ENCODE data around the gene PPP2R2D. TPM values are rescaled to one million over a fixed set of nuclear protein-coding genes. Genes with fewer than 3 reads are reported as not detected.

PPP2R2D gene
- 10 to 100 TPM; 48.1 to 49.6 TPM for total RNA-seq
- 10 to 100 TPM; 22.7 to 38.3 (median 26.9) TPM for polyA plus RNA-seq
- total RNA-seq, result 59.2 to 78.2 (median 64.2) reads per million in 6 experiments

DNA sequence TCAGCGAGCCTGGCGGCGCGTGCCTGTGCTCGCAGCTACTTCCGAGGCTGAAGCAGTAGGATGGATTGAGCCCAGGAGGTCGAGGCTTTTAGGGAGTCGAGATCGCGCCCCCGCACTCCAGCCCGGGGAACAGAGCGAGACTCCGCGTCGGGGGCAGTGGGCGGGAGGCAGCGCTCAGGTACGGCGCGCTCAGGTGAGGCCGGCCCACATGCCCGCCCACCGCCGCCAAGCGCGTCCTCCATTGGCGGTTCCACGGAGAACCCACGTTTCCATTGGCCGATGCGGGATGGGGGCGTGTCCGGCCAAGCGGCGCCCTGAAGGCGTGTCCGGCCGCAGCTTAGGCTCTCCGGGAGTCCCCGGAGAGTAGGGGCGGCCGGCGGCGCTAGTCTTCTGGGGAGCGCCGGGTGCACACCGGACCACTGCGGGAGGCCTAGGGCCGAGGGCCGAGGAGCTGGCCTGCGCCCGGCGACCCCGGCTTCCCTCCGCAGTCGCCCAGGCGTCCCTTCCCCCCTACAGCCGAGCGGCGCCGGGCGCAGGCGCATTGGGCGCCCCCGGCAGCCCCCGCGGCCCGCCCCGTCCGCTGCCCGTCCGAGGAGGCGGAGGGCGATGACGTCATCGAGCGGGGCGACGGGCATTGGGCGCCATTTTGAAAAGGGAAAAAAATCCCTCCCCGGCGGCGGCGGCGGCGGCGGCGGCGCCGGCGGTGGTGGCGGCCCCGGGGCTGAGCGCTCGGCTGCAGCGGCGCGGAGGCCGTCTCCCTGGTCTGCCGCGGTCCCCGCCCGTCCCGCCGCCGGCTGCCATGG lies at the start of gene PPP2R2D:
TSS of gene PPP2R2D (plus strand) at position 659 of the 803 bp plus-strand sequence. CDS start at position 800, 141 bp downstream.
- H3K27ac Mint-ChIP-seq, result peak within 1 kb of the TSS; percentile 92 to 94 (median 93)
- H3K27me3 Mint-ChIP-seq, result peaks cover 0 to 10% (median 2%) of the 10 kb centered on the region in 5 donors
- no peaks in the 10 kb centered on the region for H3K36me3 Mint-ChIP-seq
- H3K9me3 Mint-ChIP-seq, result no peaks in the 10 kb centered on the region
- peak; percentile 83 to 85 for ATAC-seq
- POLR2A ChIA-PET, result interaction anchor here (0.8 to 3.4 kb wide), 7 partner anchors 11 to 122 kb away, joined by 3 to 26 read pairs (median 4); partner anchors contain the start of gene BNIP3
- peak within 1 kb of the TSS; percentile 84 to 93 (median 88) for H3K4me3 Mint-ChIP-seq
- peak; percentile 93 to 99 (median 96) for DNase-seq
- peaks cover 22 to 71% (median 63%) of the 10 kb centered on the region in 4 donors for H3K4me1 Mint-ChIP-seq

DNA sequence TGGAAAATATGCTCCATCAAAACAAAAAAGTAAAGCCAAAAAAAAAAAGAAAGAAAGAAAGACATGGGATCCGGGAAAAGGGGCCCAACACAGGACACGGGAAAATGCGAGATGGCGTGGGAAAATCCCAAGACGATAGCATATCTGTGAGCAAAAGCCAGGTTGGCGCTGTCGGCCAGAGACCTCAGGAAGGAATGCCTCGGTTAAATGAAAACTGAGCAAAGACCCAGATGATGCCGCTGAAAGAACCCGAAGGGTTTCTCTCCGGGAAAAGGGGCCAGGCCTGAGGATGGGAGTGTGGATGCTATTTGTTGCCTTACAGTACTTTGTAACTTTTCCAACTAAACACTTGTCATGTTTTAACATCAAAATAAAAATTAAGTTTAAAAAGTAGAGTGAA lies 49.5 kb upstream of the PPP2R2D start:
- POLR2A ChIA-PET, result no interaction called here
- Mint-ChIP-seq H3K9me3 (peaks cover 0 to 11% (median 0%) of the 10 kb centered on the region in 9 donors), H3K4me3 (no peak overlapping the region), H3K4me1 (peaks cover 0 to 1% (median 0%) of the 10 kb centered on the region in 4 donors), H3K27ac (no peak overlapping the region), H3K36me3 (no peaks in the 10 kb centered on the region), H3K27me3 (peaks cover 0 to 15% (median 0%) of the 10 kb centered on the region in 5 donors)
- DNase-seq (no peak), ATAC-seq (no peak)

- H3K27ac Mint-ChIP-seq, result no peak overlapping the region
- DNase-seq (no peak), ATAC-seq (no peak)
- peaks cover 0 to 1% (median 0%) of the 10 kb centered on the region in 4 donors for H3K4me1 Mint-ChIP-seq
- H3K27me3 Mint-ChIP-seq, result peaks cover 0 to 23% (median 0%) of the 10 kb centered on the region in 5 donors
- no peaks in the 10 kb centered on the region for H3K36me3 Mint-ChIP-seq
- POLR2A ChIA-PET, result no interaction called here
- no peak overlapping the region for H3K4me3 Mint-ChIP-seq
- peaks cover 0 to 11% (median 0%) of the 10 kb centered on the region in 9 donors for H3K9me3 Mint-ChIP-seq
These were observed 48.5 kb upstream of the PPP2R2D start for GRCh38 chr10:131852176-131852822.

DNA sequence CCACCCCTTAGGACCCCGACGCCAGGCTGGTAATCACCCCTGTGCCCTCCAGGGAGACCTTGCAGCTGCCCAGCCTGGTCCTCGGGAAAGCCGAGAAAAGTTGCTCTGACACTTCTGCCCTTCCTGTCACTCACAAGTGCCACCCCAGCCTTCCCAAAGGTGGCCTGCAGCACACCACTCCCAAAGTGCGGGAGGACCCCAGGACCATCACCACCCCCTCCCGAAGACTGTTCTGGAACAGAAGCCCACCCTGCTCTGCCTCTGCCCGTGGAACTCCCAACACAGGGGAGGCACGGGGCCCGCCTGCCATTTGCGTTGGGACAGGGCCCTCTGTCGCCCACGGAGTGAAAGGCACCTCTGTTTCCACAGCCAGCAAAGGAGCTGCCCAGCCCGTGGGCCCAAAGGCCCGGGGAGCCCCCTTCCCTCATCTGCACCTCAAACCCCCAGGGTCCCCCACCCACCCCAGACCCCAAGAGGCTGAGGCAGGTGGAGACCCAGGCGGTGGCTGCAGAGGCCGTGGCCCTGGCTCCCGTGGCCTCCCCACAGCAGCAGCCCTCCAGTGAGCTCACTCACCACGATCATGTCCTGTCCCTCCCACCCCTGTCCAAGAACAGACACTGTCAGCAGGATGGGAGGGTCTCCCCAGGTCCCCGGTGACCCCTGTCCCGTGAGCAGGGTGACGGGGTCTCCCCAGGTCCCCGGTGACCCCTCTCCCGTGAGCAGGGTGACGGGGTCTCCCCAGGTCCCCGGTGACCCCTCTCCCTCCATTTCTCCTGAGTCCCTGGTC lies 47.8 kb upstream of the PPP2R2D start:
- POLR2A ChIA-PET, result no interaction called here
- H3K4me3 Mint-ChIP-seq, result peak overlapping the region in 1 of 10 donors; percentile 48
- peak in 1 of 10 donors; percentile 10 for DNase-seq
- H3K27ac Mint-ChIP-seq, result no peak overlapping the region
- no peaks in the 10 kb centered on the region for H3K4me1 Mint-ChIP-seq
- H3K27me3 Mint-ChIP-seq, result peaks cover 0 to 28% (median 0%) of the 10 kb centered on the region in 5 donors
- H3K9me3 Mint-ChIP-seq, result peaks cover 0 to 11% (median 0%) of the 10 kb centered on the region in 9 donors
- no peak for ATAC-seq
- H3K36me3 Mint-ChIP-seq, result no peaks in the 10 kb centered on the region

GRCh38 chr10:131853610-131853964 lies 47.2 kb upstream of the PPP2R2D start:
- Mint-ChIP-seq H3K4me1 (no peaks in the 10 kb centered on the region), H3K9me3 (peaks cover 0 to 11% (median 0%) of the 10 kb centered on the region in 9 donors), H3K4me3 (no peak overlapping the region), H3K36me3 (no peaks in the 10 kb centered on the region), H3K27me3 (peaks cover 0 to 31% (median 0%) of the 10 kb centered on the region in 5 donors), H3K27ac (no peak overlapping the region)
- DNase-seq (peak in 1 of 10 donors; percentile 7), ATAC-seq (no peak)
- POLR2A ChIA-PET, result no interaction called here

- DNase-seq (peak in 1 of 10 donors; percentile 7), ATAC-seq (no peak)
- no peaks in the 10 kb centered on the region for H3K36me3 Mint-ChIP-seq
- H3K4me1 Mint-ChIP-seq, result no peaks in the 10 kb centered on the region
- H3K9me3 Mint-ChIP-seq, result peaks cover 0 to 11% (median 0%) of the 10 kb centered on the region in 9 donors
- peak overlapping the region in 1 of 10 donors; percentile 9 for H3K27ac Mint-ChIP-seq
- peaks cover 0 to 35% (median under 1%) of the 10 kb centered on the region in 5 donors for H3K27me3 Mint-ChIP-seq
- H3K4me3 Mint-ChIP-seq, result no peak overlapping the region
- POLR2A ChIA-PET, result no interaction called here
These were observed 46.1 kb upstream of the PPP2R2D start for GRCh38 chr10:131854579-131855335.

- no peak for ATAC-seq
- no peaks in the 10 kb centered on the region for H3K36me3 Mint-ChIP-seq
- H3K4me3 Mint-ChIP-seq, result no peak overlapping the region
- H3K4me1 Mint-ChIP-seq, result no peaks in the 10 kb centered on the region
- peaks cover 0 to 8% (median 0%) of the 10 kb centered on the region in 9 donors for H3K9me3 Mint-ChIP-seq
- POLR2A ChIA-PET, result no interaction called here
- no peak for DNase-seq
- peaks cover 0 to 39% (median 4%) of the 10 kb centered on the region in 5 donors for H3K27me3 Mint-ChIP-seq
- peak overlapping the region in 1 of 10 donors; percentile 34 for H3K27ac Mint-ChIP-seq
These were observed 45.1 kb upstream of the PPP2R2D start for GRCh38 chr10:131855461-131856401.

- POLR2A ChIA-PET, result no interaction called here
These were observed 44.2 kb upstream of the PPP2R2D start for GRCh38 chr10:131856441-131857094.

GRCh38 chr10:131857156-131858117 lies 43.4 kb upstream of the PPP2R2D start:
- Mint-ChIP-seq H3K4me3 (no peak overlapping the region), H3K4me1 (peaks cover 0 to 2% (median 0%) of the 10 kb centered on the region in 4 donors), H3K27me3 (peaks cover 8 to 46% (median 15%) of the 10 kb centered on the region in 5 donors), H3K36me3 (no peaks in the 10 kb centered on the region), H3K27ac (peak overlapping the region in 1 of 10 donors; percentile 39), H3K9me3 (no peaks in the 10 kb centered on the region)
- POLR2A ChIA-PET, result no interaction called here
- ATAC-seq (no peak), DNase-seq (peak in 1 of 10 donors; percentile 8)

More at GRCh38 chr10:131856441-131857094, 44.2 kb upstream of the PPP2R2D start:
- DNase-seq (no peak), ATAC-seq (no peak)
- no peaks in the 10 kb centered on the region for H3K9me3 Mint-ChIP-seq
- peaks cover 0 to 43% (median 9%) of the 10 kb centered on the region in 5 donors for H3K27me3 Mint-ChIP-seq
- H3K36me3 Mint-ChIP-seq, result no peaks in the 10 kb centered on the region
- peak overlapping the region in 1 of 10 donors; percentile 39 for H3K27ac Mint-ChIP-seq
- peaks cover 0 to 2% (median 0%) of the 10 kb centered on the region in 4 donors for H3K4me1 Mint-ChIP-seq
- H3K4me3 Mint-ChIP-seq, result no peak overlapping the region

- Mint-ChIP-seq H3K9me3 (no peaks in the 10 kb centered on the region), H3K4me3 (no peak overlapping the region), H3K4me1 (peaks cover 0 to 2% (median 0%) of the 10 kb centered on the region in 4 donors), H3K36me3 (no peaks in the 10 kb centered on the region), H3K27ac (no peak overlapping the region), H3K27me3 (peaks cover 8 to 46% (median 15%) of the 10 kb centered on the region in 5 donors)
- POLR2A ChIA-PET, result no interaction called here
- DNase-seq, result peak in 1 of 10 donors; percentile 6
- ATAC-seq, result no peak
These were observed 42.7 kb upstream of the PPP2R2D start for GRCh38 chr10:131858118-131858515.
